HG03095 (cell line): Measurements from ENCODE around the gene FBXO46.

Experiments used
- ATAC-seq: cut with Tn5 transposase; IDR thresholded peaks from one replicate; pipeline ENCODE4 v1.9.1; 2021; ENCODE audit warnings: moderate library complexity; ENCODE audit not compliant: unreplicated experiment

Gene FBXO46

GRCh38 chr19:45730368-45731288 is at the start of gene FBXO46:
Gene FBXO46, minus strand, starts transcription at chr19:45730896. Its CDS starts 17,401 bp downstream, at chr19:45713495.
- ATAC-seq, result peak; percentile 89

- no peak for ATAC-seq
These were observed 49.4 kb upstream of the FBXO46 start for GRCh38 chr19:45780146-45780447.

GRCh38 chr19:45779231-45780145 is 48.8 kb upstream of the FBXO46 start:
- peak; percentile 62 for ATAC-seq

- no peak for ATAC-seq
These were observed 47.4 kb upstream of the FBXO46 start for GRCh38 chr19:45778010-45778661.

- no peak for ATAC-seq
These were observed 46.8 kb upstream of the FBXO46 start for GRCh38 chr19:45777395-45777961.

GRCh38 chr19:45774765-45775164 is 44.1 kb upstream of the FBXO46 start:
- no peak for ATAC-seq

GRCh38 chr19:45773384-45773783 is 42.7 kb upstream of the FBXO46 start:
- ATAC-seq, result no peak

- ATAC-seq, result no peak
These were observed 42.2 kb upstream of the FBXO46 start for GRCh38 chr19:45772912-45773311.

- ATAC-seq, result no peak
These were observed 41.6 kb upstream of the FBXO46 start for GRCh38 chr19:45772130-45772840.

GRCh38 chr19:45771311-45771933 is 40.7 kb upstream of the FBXO46 start:
- ATAC-seq, result no peak

- ATAC-seq, result peak; percentile 41
These were observed 39.8 kb upstream of the FBXO46 start for GRCh38 chr19:45770192-45771101.

- ATAC-seq, result no peak
These were observed 39.1 kb upstream of the FBXO46 start for GRCh38 chr19:45769821-45770191.

GRCh38 chr19:45768984-45769782 is 38.5 kb upstream of the FBXO46 start, which contains the start of gene SIX5:
Gene SIX5, minus strand, starts transcription at chr19:45769252. Its CDS starts 408 bp downstream, at chr19:45768844.
- ATAC-seq, result peak; percentile 36

- no peak for ATAC-seq
These were observed 37.9 kb upstream of the FBXO46 start for GRCh38 chr19:45768655-45768983.

GRCh38 chr19:45767881-45768654 is 37.4 kb upstream of the FBXO46 start:
- no peak for ATAC-seq

- no peak for ATAC-seq
These were observed 36.7 kb upstream of the FBXO46 start for GRCh38 chr19:45767410-45767880.

- no peak for ATAC-seq
These were observed 36.2 kb upstream of the FBXO46 start for GRCh38 chr19:45766869-45767346.
